GM12873 (cell line): Measurements from ENCODE around the gene CATSPERZ.

ENCODE experiments used
- TF ChIP-seq, protein P1 (sequence below): IDR thresholded peaks from 2 replicates; pipeline ENCODE4 v1.5.1; 2012; ENCODE audit warnings: low read depth, mild to moderate bottlenecking, moderate library complexity, low read length, control low read depth; ENCODE audit not compliant: insufficient read depth; ENCODE audit errors: missing control alignments

Gene CATSPERZ

GRCh38 chr11:64341851-64342791 is 42.0 kb downstream of the CATSPERZ start:
- TF ChIP-seq, protein P1, sequence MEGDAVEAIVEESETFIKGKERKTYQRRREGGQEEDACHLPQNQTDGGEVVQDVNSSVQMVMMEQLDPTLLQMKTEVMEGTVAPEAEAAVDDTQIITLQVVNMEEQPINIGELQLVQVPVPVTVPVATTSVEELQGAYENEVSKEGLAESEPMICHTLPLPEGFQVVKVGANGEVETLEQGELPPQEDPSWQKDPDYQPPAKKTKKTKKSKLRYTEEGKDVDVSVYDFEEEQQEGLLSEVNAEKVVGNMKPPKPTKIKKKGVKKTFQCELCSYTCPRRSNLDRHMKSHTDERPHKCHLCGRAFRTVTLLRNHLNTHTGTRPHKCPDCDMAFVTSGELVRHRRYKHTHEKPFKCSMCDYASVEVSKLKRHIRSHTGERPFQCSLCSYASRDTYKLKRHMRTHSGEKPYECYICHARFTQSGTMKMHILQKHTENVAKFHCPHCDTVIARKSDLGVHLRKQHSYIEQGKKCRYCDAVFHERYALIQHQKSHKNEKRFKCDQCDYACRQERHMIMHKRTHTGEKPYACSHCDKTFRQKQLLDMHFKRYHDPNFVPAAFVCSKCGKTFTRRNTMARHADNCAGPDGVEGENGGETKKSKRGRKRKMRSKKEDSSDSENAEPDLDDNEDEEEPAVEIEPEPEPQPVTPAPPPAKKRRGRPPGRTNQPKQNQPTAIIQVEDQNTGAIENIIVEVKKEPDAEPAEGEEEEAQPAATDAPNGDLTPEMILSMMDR = peak; percentile 39

- TF ChIP-seq, protein P1 = no peak
Observed at GRCh38 chr11:64342869-64343745, 42.9 kb downstream of the CATSPERZ start.

DNA sequence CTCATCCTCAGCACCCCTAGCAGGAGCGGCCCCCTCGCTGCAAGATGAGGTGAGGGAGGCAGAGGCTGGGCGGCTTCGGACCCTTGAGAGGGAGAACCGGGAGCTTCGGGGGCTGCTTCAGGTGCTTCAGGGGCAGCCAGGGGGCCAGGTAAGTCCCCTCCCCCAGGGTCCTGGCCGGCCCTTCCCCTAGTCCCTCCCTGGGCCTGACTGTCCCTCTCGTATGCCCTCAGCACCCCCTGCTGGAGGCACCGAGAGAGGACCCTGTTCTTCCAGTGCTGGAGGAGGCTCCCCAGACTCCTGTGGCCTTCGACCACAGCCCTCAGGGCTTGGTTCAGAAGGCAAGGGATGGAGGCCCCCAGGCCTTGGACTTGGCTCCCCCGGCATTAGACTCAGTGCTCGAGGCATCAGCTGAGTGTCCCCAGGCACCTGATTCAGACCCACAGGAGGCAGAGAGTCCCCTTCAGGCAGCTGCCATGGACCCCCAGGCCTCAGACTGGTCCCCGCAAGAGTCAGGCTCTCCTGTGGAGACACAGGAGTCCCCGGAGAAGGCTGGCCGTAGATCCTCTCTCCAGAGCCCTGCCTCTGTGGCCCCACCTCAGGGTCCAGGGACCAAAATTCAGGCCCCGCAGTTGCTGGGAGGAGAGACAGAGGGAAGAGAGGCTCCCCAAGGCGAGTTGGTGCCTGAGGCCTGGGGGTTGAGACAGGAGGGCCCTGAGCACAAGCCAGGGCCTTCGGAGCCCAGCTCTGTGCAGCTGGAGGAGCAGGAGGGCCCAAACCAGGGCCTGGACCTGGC is 43.8 kb downstream of the CATSPERZ start:
- TF ChIP-seq, protein P1 = peak; percentile 43

GRCh38 chr11:64344787-64345186 is 44.6 kb downstream of the CATSPERZ start:
- TF ChIP-seq, protein P1 = no peak

- TF ChIP-seq, protein P1 = no peak
Observed at GRCh38 chr11:64347193-64347867, 47.2 kb downstream of the CATSPERZ start.

- TF ChIP-seq, protein P1 = no peak
Observed at GRCh38 chr11:64348383-64349024, 48.3 kb downstream of the CATSPERZ start.
